C4-2B (cell line): ENCODE data around the gene CSRNP3.

Source experiments
- H3K27ac ChIP-seq: fragments of 450-650 bp; 2 replicates; pipeline ENCODE4 v1.5.1; 2017
- ZFX ChIP-seq: fragments of 450-650 bp; IDR thresholded peaks from 2 replicates; pipeline ENCODE4 v1.6.1; 2017
- TF ChIP-seq, protein P1 (sequence below): fragments of 450-650 bp; conservative IDR thresholded peaks from 2 replicates; pipeline ENCODE4 v1.5.1; 2017; ENCODE audit warnings: mild to moderate bottlenecking

CSRNP3 gene

GRCh38 chr2:165693838-165694237, 224.3 kb downstream of the CSRNP3 start:
- TF ChIP-seq ZFX = no peak
- TF ChIP-seq, protein P1, sequence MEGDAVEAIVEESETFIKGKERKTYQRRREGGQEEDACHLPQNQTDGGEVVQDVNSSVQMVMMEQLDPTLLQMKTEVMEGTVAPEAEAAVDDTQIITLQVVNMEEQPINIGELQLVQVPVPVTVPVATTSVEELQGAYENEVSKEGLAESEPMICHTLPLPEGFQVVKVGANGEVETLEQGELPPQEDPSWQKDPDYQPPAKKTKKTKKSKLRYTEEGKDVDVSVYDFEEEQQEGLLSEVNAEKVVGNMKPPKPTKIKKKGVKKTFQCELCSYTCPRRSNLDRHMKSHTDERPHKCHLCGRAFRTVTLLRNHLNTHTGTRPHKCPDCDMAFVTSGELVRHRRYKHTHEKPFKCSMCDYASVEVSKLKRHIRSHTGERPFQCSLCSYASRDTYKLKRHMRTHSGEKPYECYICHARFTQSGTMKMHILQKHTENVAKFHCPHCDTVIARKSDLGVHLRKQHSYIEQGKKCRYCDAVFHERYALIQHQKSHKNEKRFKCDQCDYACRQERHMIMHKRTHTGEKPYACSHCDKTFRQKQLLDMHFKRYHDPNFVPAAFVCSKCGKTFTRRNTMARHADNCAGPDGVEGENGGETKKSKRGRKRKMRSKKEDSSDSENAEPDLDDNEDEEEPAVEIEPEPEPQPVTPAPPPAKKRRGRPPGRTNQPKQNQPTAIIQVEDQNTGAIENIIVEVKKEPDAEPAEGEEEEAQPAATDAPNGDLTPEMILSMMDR = no peak

GRCh38 chr2:165697748-165698443, 228.4 kb downstream of the CSRNP3 start:
- no peak overlapping the region for H3K27ac ChIP-seq
- no peak for TF ChIP-seq ZFX
- TF ChIP-seq, protein P1 = no peak

More at GRCh38 chr2:165693838-165694237, 224.3 kb downstream of the CSRNP3 start:
- H3K27ac ChIP-seq = no peak overlapping the region

DNA sequence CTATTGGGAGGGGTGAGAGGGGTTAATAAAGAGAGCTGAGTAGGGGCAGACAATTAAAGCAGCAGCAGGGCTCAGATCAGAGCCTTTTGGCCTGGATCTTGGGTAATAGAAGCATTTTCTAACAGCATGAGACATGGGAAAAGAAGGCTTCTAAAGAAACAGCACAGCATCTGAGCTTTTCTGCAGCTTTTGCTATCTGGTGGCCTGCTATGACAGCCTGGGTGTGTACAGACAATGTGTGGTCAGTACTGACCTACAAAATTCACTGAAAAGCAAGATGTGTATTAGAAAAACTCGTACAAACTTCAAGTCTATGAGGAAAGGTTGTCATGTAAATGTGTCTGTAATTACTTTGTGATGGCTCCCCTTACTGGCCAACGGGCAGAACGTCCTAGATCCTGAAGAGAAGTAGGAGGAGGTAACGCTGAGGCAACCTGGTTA, 229.0 kb downstream of the CSRNP3 start:
- no peak for TF ChIP-seq ZFX
- TF ChIP-seq, protein P1 = peak; percentile 52
- no peak overlapping the region for H3K27ac ChIP-seq

DNA sequence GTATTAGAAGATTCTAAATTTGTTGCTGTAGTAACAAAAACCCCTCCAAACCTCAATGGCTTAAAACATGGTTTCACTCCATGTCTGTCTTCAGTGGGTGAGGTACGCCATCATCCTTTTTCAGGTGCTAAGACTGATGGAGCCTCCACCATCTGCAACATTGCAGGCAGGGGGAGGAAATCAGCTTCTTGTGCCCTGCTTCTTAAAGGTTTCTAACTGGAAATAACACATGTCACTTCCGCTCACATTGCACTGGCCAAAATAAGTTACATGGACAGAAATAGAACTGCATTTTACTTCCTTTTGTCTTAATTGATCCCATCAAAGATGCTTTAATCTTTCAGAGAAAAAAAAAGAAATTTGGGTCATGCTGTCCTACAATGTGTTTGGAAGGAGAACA, 230.4 kb downstream of the CSRNP3 start:
- TF ChIP-seq, protein P1 = no peak
- no peak for TF ChIP-seq ZFX
- H3K27ac ChIP-seq = no peak overlapping the region

DNA sequence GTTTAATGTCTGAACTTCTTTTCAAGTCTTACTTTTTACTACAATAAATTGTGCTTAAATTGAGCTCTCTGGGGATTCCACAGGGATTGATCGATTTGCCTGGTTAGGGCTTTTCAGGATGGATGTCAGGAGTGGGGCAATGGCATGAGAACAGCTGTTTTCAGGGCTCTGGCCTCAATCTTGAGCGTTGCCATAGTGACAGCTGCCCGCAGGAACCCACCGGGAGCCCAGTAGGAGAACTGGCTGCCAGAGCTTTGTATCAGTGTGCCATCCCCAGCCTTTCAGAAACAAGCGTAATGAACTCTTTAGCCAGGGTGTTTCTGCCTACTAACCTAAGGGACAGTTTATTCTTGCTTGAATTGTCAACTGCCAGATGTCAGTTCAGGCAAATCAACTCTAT, 231.0 kb downstream of the CSRNP3 start:
- no peak overlapping the region for H3K27ac ChIP-seq

DNA sequence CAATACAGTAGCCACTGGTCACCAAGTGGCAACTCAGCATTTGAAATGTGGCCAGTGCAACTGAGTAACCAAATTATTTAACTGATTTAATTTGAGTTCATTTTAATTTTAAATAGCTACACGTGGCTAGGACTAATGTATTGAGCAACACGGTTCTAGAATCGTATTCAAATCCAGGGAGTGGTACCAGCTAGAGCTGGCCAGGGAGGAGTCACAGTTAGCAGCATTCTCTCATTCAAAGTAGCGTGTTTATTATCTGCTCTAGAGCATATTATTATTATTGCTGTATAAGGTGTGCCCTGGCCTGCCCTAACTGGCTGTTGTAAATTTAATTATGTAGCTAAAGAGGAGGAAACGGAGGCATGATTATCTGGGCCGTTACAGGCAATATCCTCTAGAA, 231.6 kb downstream of the CSRNP3 start:
- H3K27ac ChIP-seq = no peak overlapping the region
- no peak for TF ChIP-seq ZFX
- TF ChIP-seq, protein P1 = no peak

More for the DNA sequence above, 231.0 kb downstream of the CSRNP3 start:
- TF ChIP-seq, protein P1 = no peak
- no peak for TF ChIP-seq ZFX

DNA sequence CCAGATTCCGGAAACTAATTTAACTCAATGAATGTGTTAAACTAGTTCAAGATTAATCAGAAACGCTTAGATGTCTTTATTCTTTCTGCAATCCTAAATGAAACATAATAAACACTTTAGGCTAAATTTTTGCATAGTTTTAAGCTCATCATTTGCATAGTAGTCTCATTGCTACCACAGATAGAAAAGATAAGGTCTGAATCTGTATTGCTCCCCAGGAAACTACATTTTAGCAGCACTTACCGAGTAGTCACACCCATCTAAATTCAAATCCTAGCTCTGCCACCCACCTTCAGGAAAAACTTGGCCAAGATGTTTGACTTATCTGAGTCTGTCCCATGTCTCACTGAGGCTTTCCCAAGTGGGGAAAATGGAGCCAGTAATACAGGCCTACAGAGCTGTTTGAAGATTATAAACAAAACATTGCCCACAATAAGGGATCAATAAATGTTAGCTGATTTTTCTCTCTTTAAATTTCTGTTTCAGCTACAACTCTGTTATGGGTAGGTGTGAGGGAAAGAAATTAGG, 237.5 kb downstream of the CSRNP3 start:
- no peak for TF ChIP-seq ZFX
- TF ChIP-seq, protein P1 = no peak
- H3K27ac ChIP-seq = no peak overlapping the region
